NOMO-1 treated with DMSO at 0.1 percent for 48 hours (cell line): ENCODE results near the gene SLC39A11.
"Not testable (repeated sequence)": the region's sequence is repeated elsewhere in the genome, so short reads cannot be mapped to it uniquely, and the experiment has no call there.

Experiments
- DNase-seq: peaks from one replicate; lab custom pipeline; 2025; ENCODE audit not compliant: unreplicated experiment; lab: John Stamatoyannopoulos, UW

Gene SLC39A11

GRCh38 chr17:73092523-73093135 is at the start of gene SLC39A11:
Gene SLC39A11 (minus strand): TSS chr17:73092688. CDS start chr17:73088764, 3,924 bp downstream.
- DNase-seq = peak; percentile 98

DNA sequence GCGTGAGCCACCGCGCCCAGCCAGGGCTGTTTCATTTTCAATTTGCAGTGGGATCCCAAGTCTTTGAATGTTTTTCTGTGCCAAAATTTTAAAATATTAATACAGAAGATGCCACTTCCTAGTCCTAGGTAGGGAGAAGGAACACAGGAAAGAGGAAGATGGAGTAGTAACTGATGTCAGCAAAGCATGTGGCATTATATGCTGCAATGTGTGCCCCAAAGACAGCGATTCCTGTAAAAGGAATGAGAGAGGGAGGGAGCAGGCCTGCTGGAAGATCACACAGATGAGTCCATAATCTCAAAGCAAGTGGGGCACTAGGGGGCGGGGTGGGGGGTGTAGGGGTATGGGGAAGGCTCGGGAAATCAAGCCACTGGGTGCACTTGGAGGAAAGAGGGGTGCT is 48.9 kb upstream of the SLC39A11 start:
- no peak for DNase-seq

GRCh38 chr17:73140566-73140965 is 48.1 kb upstream of the SLC39A11 start:
- DNase-seq = no peak

DNA sequence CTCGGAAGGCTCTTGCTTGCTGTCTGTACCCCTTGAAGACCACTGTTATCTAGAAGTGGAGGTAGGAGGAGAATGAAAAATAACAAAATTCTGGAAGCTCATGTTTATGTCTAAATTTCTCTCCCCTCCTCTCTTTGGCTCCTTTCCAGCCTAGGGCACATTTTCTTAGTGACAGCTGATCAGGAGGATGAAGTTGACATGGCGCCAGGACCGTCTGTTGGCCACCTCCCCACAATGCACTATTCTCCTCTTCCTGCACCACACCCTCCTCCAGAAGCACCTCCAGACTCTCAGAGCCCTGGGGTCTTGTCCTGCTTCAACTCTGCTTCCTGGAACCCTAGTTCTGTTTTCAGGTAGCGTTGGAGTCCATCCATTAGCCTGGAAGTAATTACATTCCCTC is 46.8 kb upstream of the SLC39A11 start:
- DNase-seq = no peak

GRCh38 chr17:73138541-73139138 is 46.2 kb upstream of the SLC39A11 start:
- DNase-seq = no peak

DNA sequence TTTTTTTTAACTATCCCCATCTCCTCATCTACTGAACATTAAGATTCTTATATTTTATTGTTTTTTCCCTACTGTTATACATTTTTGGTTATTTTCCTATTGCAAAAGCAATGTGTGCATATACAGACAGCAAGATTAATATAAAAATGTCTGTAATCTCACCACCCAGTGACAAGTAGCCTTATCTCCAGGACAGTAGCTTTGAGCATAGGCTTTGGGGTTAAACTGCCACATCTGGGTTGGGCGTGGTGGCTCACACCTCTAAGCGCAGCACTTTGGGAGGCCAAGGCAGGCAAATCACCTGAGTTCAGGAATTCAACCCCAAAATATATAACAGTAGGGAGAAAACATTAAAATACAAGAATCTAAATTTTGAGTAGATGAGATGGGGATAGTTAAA is 44.9 kb upstream of the SLC39A11 start:
- no peak for DNase-seq

DNA sequence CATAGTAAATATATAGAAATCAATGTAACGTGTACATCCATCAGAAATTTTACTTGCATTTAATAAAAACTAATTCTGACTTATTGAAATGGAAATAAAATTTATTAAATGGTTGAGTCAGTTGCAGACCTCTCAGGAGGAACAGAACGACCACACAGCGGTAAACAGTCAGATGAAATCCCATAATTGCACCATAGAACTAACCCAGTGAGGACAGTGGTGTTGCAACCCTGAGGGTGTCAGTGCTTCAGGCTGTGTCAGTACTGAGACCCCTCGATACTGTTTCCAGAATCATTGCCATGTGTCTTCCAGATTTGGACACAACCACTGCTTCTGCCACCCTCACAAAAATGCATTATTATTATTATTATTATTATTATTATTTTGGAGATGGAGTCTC is 43.3 kb upstream of the SLC39A11 start:
- peak; percentile 76 for DNase-seq

DNA sequence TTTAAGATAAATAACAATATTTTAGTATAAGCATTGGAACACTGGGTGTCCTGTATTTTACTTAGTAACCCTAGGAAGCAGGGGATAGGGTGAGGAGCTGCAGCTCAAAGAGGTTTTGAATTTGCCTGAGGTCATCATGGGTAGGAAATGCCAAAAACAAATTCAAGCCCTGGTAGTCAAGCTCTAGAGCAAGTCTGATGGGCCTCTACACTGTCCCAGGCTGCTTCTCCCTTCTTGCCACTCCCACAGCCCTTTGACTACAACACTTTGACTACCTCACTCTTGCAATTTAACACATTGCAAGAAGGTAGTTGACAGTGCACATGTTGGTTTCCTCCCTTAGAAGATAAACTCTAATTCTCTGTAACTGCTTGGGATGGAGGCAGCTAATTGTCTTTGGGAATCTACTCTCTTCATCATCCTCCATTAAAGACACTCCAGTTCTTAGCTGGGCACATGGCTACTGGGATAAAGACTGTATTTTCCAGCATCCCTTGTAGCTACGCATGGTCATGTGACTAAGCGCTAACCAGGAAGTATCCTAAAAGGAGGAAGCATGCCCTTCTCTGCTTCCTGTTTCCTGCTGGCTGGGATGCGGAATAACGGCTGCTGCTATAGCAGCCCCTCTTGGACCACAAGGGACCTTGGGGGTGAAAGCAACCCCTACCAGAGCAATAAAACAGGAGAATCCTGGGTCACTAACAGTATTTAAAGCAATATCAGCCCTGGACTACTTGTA is 41.6 kb upstream of the SLC39A11 start:
- no peak for DNase-seq

DNA sequence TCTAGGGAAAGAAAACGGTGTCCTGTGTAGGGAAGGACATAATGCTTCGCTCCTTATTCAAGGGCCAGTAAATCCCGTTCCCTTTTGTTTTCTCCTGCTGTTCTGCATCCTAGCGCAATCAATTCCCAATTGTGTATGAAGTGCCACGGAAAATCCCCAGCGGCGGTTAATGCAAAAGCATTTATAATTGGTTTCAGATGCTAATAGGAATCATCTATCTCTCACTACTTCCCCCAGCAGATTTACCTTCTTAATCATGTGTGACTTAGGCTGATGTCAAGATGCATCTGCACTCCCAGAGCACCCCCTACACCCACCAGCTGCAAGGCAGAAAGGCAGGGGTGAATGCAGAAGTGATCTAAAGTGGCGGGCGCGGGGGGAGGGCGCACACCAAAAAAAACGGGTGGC is 39.6 kb upstream of the SLC39A11 start:
- no peak for DNase-seq

DNA sequence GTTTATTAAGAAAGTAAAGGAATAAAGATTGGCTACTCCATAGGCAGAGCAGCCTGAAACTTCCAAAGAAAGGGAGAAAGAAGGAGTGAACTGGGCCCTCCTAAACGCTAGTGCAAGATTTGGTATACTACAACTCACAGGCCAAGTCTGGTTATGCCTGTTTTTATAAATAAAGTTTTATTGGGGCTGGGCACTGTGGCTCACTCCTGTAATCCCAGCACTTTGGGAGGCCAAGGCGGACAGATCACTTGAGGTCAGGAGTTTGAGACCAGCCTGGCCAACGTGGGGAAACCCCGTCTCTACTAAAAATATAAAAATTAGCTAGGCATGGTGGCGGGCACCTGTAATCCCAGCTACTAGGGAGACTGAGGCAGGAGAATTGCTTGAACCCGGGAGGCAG is 39.0 kb upstream of the SLC39A11 start:
- not testable (repeated sequence) for DNase-seq

GRCh38 chr17:73130977-73131376 is 38.5 kb upstream of the SLC39A11 start:
- no peak for DNase-seq

GRCh38 chr17:73128496-73128895 is 36.0 kb upstream of the SLC39A11 start:
- DNase-seq = no peak

GRCh38 chr17:73126716-73127473 is 34.4 kb upstream of the SLC39A11 start:
- DNase-seq = no peak

GRCh38 chr17:73123606-73124320 is 31.3 kb upstream of the SLC39A11 start:
- DNase-seq = no peak

DNA sequence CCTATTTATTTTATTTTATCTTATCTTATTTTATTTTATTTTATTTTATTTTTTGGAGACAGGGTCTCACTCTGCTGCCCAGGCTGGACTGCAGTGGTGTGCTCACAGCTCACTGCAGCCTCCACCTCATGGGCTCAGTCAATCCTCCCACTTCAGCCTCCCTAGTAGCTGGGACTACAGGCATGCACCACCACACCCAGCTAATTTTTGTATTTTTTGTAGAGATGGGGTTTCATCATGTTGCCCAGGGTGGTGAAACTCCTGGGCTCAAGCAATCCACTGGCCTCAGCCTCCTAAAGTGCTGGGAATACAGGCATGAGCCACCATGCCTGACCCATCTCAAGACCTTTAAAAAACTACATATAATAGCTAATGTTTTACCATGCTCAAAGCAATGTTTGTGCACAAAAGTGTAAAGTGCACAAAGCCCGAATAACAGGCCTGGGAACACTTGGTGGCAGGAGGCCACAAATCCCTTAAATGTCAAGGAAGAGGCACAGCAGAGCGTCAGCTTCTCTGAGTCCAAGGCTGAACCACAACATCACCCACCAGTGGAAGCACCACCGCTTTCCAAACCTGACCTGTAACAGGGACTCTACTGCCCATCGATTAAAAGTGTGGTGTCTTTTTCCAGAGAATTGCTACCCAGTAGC is 30.6 kb upstream of the SLC39A11 start:
- no peak for DNase-seq

DNA sequence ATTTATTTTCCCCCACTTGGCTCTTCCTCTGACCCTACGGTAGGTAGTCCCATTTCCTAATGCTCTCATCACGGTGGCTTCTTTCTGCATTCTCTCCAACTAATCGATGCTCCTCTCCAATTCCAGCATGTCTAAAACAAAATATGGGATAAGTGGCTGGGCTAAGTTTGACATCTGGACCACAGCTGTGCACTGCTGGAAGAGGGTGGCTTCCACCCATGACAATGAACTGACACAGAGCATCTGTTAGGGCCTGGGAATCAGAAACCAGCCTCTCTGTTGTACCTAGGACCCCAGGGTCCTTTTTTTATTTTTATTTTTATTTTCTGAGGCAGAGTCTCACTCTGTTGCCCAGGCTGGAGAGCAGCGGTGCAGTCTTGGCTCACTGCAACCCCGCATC is 29.0 kb upstream of the SLC39A11 start:
- no peak for DNase-seq

DNA sequence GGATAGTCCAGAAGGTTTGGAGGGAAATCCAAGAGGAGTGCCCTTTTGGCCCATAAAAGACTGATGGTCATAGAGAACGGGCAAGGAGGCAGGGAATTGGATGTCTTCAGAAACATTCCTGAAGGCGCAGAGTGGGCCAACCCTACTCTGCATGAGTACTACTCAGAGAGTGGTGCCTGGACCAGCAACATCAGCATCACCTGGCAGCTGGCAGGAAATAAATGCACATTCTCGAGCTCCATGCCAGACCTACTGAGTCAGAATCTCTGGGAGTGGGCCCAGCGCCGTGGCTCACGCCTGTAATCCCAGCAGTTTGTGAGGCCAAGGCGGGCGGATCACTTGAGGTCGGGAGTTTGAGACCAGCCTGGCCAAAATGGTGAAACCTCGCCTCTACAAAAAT is 27.1 kb upstream of the SLC39A11 start:
- no peak for DNase-seq

DNA sequence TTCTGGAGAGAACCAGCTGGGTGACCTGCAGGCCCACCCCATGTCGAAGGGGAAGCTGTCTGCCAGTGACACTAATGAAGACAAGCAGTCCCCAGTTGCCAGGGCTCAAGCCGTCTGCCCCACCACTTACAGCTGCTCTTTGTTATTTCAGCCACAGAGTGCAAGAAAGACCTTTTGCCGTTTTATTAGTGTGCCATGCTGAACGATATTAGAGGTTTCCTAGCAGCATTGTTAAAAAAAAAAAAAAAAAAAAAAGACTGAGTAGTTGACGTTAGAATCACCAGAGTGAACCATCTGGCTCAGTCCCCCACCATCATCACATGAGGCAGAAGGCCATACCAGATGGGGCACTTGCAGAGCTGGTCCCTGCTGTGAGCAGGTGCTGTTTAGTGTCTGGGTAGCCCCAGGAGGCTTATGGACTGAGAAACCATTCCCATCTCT is 26.5 kb upstream of the SLC39A11 start:
- DNase-seq = no peak

GRCh38 chr17:73118139-73118538 is 25.7 kb upstream of the SLC39A11 start:
- no peak for DNase-seq

DNA sequence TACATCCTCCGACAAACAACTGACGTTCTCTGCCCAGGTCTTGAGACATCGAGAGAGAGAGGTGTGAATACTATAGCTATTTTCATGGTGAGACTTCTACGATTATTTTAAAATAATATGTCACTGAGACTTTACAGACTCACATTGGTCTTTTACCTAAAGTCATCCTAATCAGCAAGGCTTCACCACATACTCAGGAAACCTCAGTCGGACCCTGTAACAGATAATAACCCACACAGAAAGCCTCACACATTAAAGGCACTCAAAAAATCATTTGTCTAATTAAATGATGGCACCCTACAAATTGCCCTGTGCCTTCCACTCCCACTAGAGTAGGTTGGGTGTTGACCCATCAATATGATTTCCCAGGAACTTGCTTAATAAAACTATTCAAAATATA is 19.8 kb upstream of the SLC39A11 start:
- no peak for DNase-seq
